ENCODE measurements around the gene PIK3CB.

The PIK3CB gene

GRCh38 chr3:138638641-138639040 is 196.1 kb downstream of the PIK3CB start:
- Histone ChIP-seq H3K4ac (ENCODE audit: low read length) (no peak overlapping the region), H2BK5ac (ENCODE audit: low read length) (no peak overlapping the region), H3K27me3 (ENCODE audit: control insufficient read depth in 3 of 3, insufficient read depth in 3 of 3, low read depth in 1 of 3, low read length in 3 of 3) (no peaks in the 10 kb centered on the region), H2AK5ac (ENCODE audit: low read depth, low read length) (no peak overlapping the region), H3K27ac (replicated peaks; ENCODE audit: low read length) (no peak overlapping the region), H3K14ac (ENCODE audit: low read length) (no peak overlapping the region), H2BK120ac (ENCODE audit: low read depth, low read length) (no peak overlapping the region), H2AFZ (ENCODE audit: low read length) (no peak overlapping the region), H2BK12ac (ENCODE audit: low read length) (no peak overlapping the region), H3K9me3 (replicated peaks in 1 of 2; ENCODE audit: control insufficient read depth in 2 of 2, insufficient read depth in 1 of 2, low read depth in 1 of 2, low read length in 2 of 2) (peaks cover 0 to 8% of the 10 kb centered on the region in 2 donors), H3K4me2 (ENCODE audit: insufficient read depth, low read length, poor library complexity, severe bottlenecking) (no peak overlapping the region), H3K79me1 (ENCODE audit: low read depth, low read length) (no peaks in the 10 kb centered on the region), H3K9ac (ENCODE audit: low read depth, low read length, poor library complexity) (no peak overlapping the region), H4K91ac (ENCODE audit: low read depth, low read length, poor library complexity) (no peak overlapping the region), H4K8ac (ENCODE audit: low read depth, low read length) (no peak overlapping the region), H3K36me3 (replicated peaks in 1 of 2; ENCODE audit: control insufficient read depth in 2 of 2, insufficient read depth in 2 of 2, low read length in 2 of 2) (no peaks in the 10 kb centered on the region), H3K4me1 (ENCODE audit: control insufficient read depth in 2 of 2, insufficient read depth in 1 of 2, low read depth in 1 of 2, low read length in 2 of 2) (no peaks in the 10 kb centered on the region), H2BK15ac (ENCODE audit: low read length) (no peak overlapping the region), H3K18ac (ENCODE audit: low read length) (no peak overlapping the region), H3K23ac (ENCODE audit: low read depth, low read length, poor library complexity) (no peak overlapping the region), H3K4me3 (ENCODE audit: low read length in 2 of 2) (no peak overlapping the region)
- WGBS, 2 donors (ENCODE audit: extremely low coverage in 2 of 2, insufficient read length in 2 of 2, insufficient replicate concordance in 1 of 2): no CpG with 5 or more reads among the region's 2 CpGs
- no peak for DNase-seq (ENCODE audit: low spot score)

- WGBS, 2 donors (ENCODE audit: extremely low coverage in 2 of 2, insufficient read length in 2 of 2, insufficient replicate concordance in 1 of 2): no CpG with 5 or more reads among the region's 6 CpGs
- no peak overlapping the region for H3K4me3 ChIP-seq (ENCODE audit: low read length in 2 of 2)
- no peaks in the 10 kb centered on the region for H3K27me3 ChIP-seq (ENCODE audit: control insufficient read depth in 3 of 3, insufficient read depth in 3 of 3, low read depth in 1 of 3, low read length in 3 of 3)
These were observed 205.2 kb downstream of the PIK3CB start for GRCh38 chr3:138629526-138629925.

GRCh38 chr3:138625707-138626365 is 208.9 kb downstream of the PIK3CB start:
- no peaks in the 10 kb centered on the region for H3K79me1 ChIP-seq (ENCODE audit: low read depth, low read length)
- no peak overlapping the region for H3K23ac ChIP-seq (ENCODE audit: low read depth, low read length, poor library complexity)
- H2BK5ac ChIP-seq (ENCODE audit: low read length): no peak overlapping the region
- H4K91ac ChIP-seq (ENCODE audit: low read depth, low read length, poor library complexity): no peak overlapping the region
- no peak overlapping the region for H3K4me3 ChIP-seq (ENCODE audit: low read length in 2 of 2)
- no peak overlapping the region for H4K8ac ChIP-seq (ENCODE audit: low read depth, low read length)
- H2AK5ac ChIP-seq (ENCODE audit: low read depth, low read length): no peak overlapping the region
- H3K27ac ChIP-seq (replicated peaks; ENCODE audit: low read length): no peak overlapping the region
- no peak overlapping the region for H3K4ac ChIP-seq (ENCODE audit: low read length)
- no peak overlapping the region for H2AFZ ChIP-seq (ENCODE audit: low read length)
- H3K9ac ChIP-seq (ENCODE audit: low read depth, low read length, poor library complexity): no peak overlapping the region
- no peak overlapping the region for H3K18ac ChIP-seq (ENCODE audit: low read length)
- H3K27me3 ChIP-seq (ENCODE audit: control insufficient read depth in 3 of 3, insufficient read depth in 3 of 3, low read depth in 1 of 3, low read length in 3 of 3): no peaks in the 10 kb centered on the region
- no peaks in the 10 kb centered on the region for H3K4me1 ChIP-seq (ENCODE audit: control insufficient read depth in 2 of 2, insufficient read depth in 1 of 2, low read depth in 1 of 2, low read length in 2 of 2)
- no peak overlapping the region for H2BK12ac ChIP-seq (ENCODE audit: low read length)
- no peak for DNase-seq (ENCODE audit: low spot score)
- no peak overlapping the region for H3K14ac ChIP-seq (ENCODE audit: low read length)
- no peaks in the 10 kb centered on the region for H3K9me3 ChIP-seq (replicated peaks in 1 of 2; ENCODE audit: control insufficient read depth in 2 of 2, insufficient read depth in 1 of 2, low read depth in 1 of 2, low read length in 2 of 2)
- no peak overlapping the region for H2BK15ac ChIP-seq (ENCODE audit: low read length)
- H3K4me2 ChIP-seq (ENCODE audit: insufficient read depth, low read length, poor library complexity, severe bottlenecking): no peak overlapping the region
- no peaks in the 10 kb centered on the region for H3K36me3 ChIP-seq (replicated peaks in 1 of 2; ENCODE audit: control insufficient read depth in 2 of 2, insufficient read depth in 2 of 2, low read length in 2 of 2)
- no peak overlapping the region for H2BK120ac ChIP-seq (ENCODE audit: low read depth, low read length)
- no CpG with 5 or more reads among the region's 3 CpGs for WGBS, 2 donors (ENCODE audit: extremely low coverage in 2 of 2, insufficient read length in 2 of 2, insufficient replicate concordance in 1 of 2)

More at GRCh38 chr3:138629526-138629925, 205.2 kb downstream of the PIK3CB start:
- no peak overlapping the region for H2BK5ac ChIP-seq (ENCODE audit: low read length)
- no peak overlapping the region for H3K23ac ChIP-seq (ENCODE audit: low read depth, low read length, poor library complexity)
- H3K18ac ChIP-seq (ENCODE audit: low read length): no peak overlapping the region
- no peak overlapping the region for H2BK15ac ChIP-seq (ENCODE audit: low read length)
- no peak overlapping the region for H3K9ac ChIP-seq (ENCODE audit: low read depth, low read length, poor library complexity)
- no peak overlapping the region for H3K14ac ChIP-seq (ENCODE audit: low read length)
- no peaks in the 10 kb centered on the region for H3K36me3 ChIP-seq (replicated peaks in 1 of 2; ENCODE audit: control insufficient read depth in 2 of 2, insufficient read depth in 2 of 2, low read length in 2 of 2)
- H3K9me3 ChIP-seq (replicated peaks in 1 of 2; ENCODE audit: control insufficient read depth in 2 of 2, insufficient read depth in 1 of 2, low read depth in 1 of 2, low read length in 2 of 2): no peaks in the 10 kb centered on the region
- H3K79me1 ChIP-seq (ENCODE audit: low read depth, low read length): no peaks in the 10 kb centered on the region
- no peak overlapping the region for H3K27ac ChIP-seq (replicated peaks; ENCODE audit: low read length)
- no peak overlapping the region for H2AFZ ChIP-seq (ENCODE audit: low read length)
- H3K4me1 ChIP-seq (ENCODE audit: control insufficient read depth in 2 of 2, insufficient read depth in 1 of 2, low read depth in 1 of 2, low read length in 2 of 2): no peaks in the 10 kb centered on the region
- no peak overlapping the region for H3K4me2 ChIP-seq (ENCODE audit: insufficient read depth, low read length, poor library complexity, severe bottlenecking)
- no peak overlapping the region for H2AK5ac ChIP-seq (ENCODE audit: low read depth, low read length)
- no peak overlapping the region for H2BK12ac ChIP-seq (ENCODE audit: low read length)
- no peak for DNase-seq (ENCODE audit: low spot score)
- H4K8ac ChIP-seq (ENCODE audit: low read depth, low read length): no peak overlapping the region
- H4K91ac ChIP-seq (ENCODE audit: low read depth, low read length, poor library complexity): no peak overlapping the region
- H2BK120ac ChIP-seq (ENCODE audit: low read depth, low read length): no peak overlapping the region
- H3K4ac ChIP-seq (ENCODE audit: low read length): no peak overlapping the region

GRCh38 chr3:138624518-138624917 is 210.2 kb downstream of the PIK3CB start:
- no peak overlapping the region for H4K91ac ChIP-seq (ENCODE audit: low read depth, low read length, poor library complexity)
- H3K4ac ChIP-seq (ENCODE audit: low read length): no peak overlapping the region
- no peak overlapping the region for H3K4me2 ChIP-seq (ENCODE audit: insufficient read depth, low read length, poor library complexity, severe bottlenecking)
- no peak overlapping the region for H3K4me3 ChIP-seq (ENCODE audit: low read length in 2 of 2)
- H4K8ac ChIP-seq (ENCODE audit: low read depth, low read length): no peak overlapping the region
- no peaks in the 10 kb centered on the region for H3K9me3 ChIP-seq (replicated peaks in 1 of 2; ENCODE audit: control insufficient read depth in 2 of 2, insufficient read depth in 1 of 2, low read depth in 1 of 2, low read length in 2 of 2)
- no peak overlapping the region for H3K14ac ChIP-seq (ENCODE audit: low read length)
- H2BK120ac ChIP-seq (ENCODE audit: low read depth, low read length): no peak overlapping the region
- no peak overlapping the region for H2AFZ ChIP-seq (ENCODE audit: low read length)
- H2AK5ac ChIP-seq (ENCODE audit: low read depth, low read length): no peak overlapping the region
- no peak overlapping the region for H3K23ac ChIP-seq (ENCODE audit: low read depth, low read length, poor library complexity)
- H2BK15ac ChIP-seq (ENCODE audit: low read length): no peak overlapping the region
- H3K27ac ChIP-seq (replicated peaks; ENCODE audit: low read length): no peak overlapping the region
- no peak overlapping the region for H2BK5ac ChIP-seq (ENCODE audit: low read length)
- H3K36me3 ChIP-seq (replicated peaks in 1 of 2; ENCODE audit: control insufficient read depth in 2 of 2, insufficient read depth in 2 of 2, low read length in 2 of 2): no peaks in the 10 kb centered on the region
- H3K27me3 ChIP-seq (ENCODE audit: control insufficient read depth in 3 of 3, insufficient read depth in 3 of 3, low read depth in 1 of 3, low read length in 3 of 3): no peaks in the 10 kb centered on the region
- H3K9ac ChIP-seq (ENCODE audit: low read depth, low read length, poor library complexity): no peak overlapping the region
- no peak overlapping the region for H2BK12ac ChIP-seq (ENCODE audit: low read length)
- no peak for DNase-seq (ENCODE audit: low spot score)
- no peaks in the 10 kb centered on the region for H3K4me1 ChIP-seq (ENCODE audit: control insufficient read depth in 2 of 2, insufficient read depth in 1 of 2, low read depth in 1 of 2, low read length in 2 of 2)
- H3K18ac ChIP-seq (ENCODE audit: low read length): no peak overlapping the region
- no peaks in the 10 kb centered on the region for H3K79me1 ChIP-seq (ENCODE audit: low read depth, low read length)

Measured in neuronal stem cell (in vitro differentiated cells).